HuH-7.5 (cell line): ENCODE results near the gene SMIM41.
A peak's percentile ranks its signal among the peaks of the same experiment; 100 is the strongest.

Experiments
- DNase-seq: peaks from one replicate; pipeline ENCODE4 v3.0.0; 2011; ENCODE audit warnings: low spot score

Gene SMIM41

GRCh38 chr12:52122540-52122871 is 43.0 kb downstream of the SMIM41 start:
- DNase-seq: no peak

- DNase-seq: no peak
Measured at GRCh38 chr12:52122904-52123303, 43.4 kb downstream of the SMIM41 start.

- DNase-seq: no peak
Measured at GRCh38 chr12:52123487-52124186, 44.1 kb downstream of the SMIM41 start.

GRCh38 chr12:52125476-52125900 is 46.0 kb downstream of the SMIM41 start:
- DNase-seq: no peak

- no peak for DNase-seq
Measured at GRCh38 chr12:52126050-52126604, 46.6 kb downstream of the SMIM41 start.

- no peak for DNase-seq
Measured at GRCh38 chr12:52126605-52127578, 47.4 kb downstream of the SMIM41 start.

- DNase-seq: no peak
Measured at GRCh38 chr12:52127683-52128450, 48.4 kb downstream of the SMIM41 start.

GRCh38 chr12:52130711-52131110 is 51.2 kb downstream of the SMIM41 start:
- DNase-seq: no peak

GRCh38 chr12:52132754-52133161 is 53.3 kb downstream of the SMIM41 start:
- peak; percentile 1 for DNase-seq

- no peak for DNase-seq
Measured at GRCh38 chr12:52137746-52138145, 58.2 kb downstream of the SMIM41 start.

GRCh38 chr12:52139147-52139546 is 59.6 kb downstream of the SMIM41 start:
- DNase-seq: no peak

- peak; percentile 83 for DNase-seq
Measured at GRCh38 chr12:52139579-52140062, 60.1 kb downstream of the SMIM41 start.

- DNase-seq: no peak
Measured at GRCh38 chr12:52141306-52141705, 61.8 kb downstream of the SMIM41 start.

- DNase-seq: no peak
Measured at GRCh38 chr12:52141875-52142274, 62.4 kb downstream of the SMIM41 start.

GRCh38 chr12:52142431-52142830 is 62.9 kb downstream of the SMIM41 start:
- no peak for DNase-seq

- no peak for DNase-seq
Measured at GRCh38 chr12:52144512-52145227, 65.2 kb downstream of the SMIM41 start.

- no peak for DNase-seq
Measured at GRCh38 chr12:52145228-52146088, 66.0 kb downstream of the SMIM41 start.

GRCh38 chr12:52146089-52146821 is 66.8 kb downstream of the SMIM41 start:
- DNase-seq: no peak

- DNase-seq: no peak
Measured at GRCh38 chr12:52146822-52147366, 67.4 kb downstream of the SMIM41 start.
